ENCODE measurements around the gene CD2AP. TPM values are rescaled to one million over a fixed set of nuclear protein-coding genes. Genes with fewer than 3 reads are reported as not detected.
"Not testable (repeated sequence)": the region's sequence is repeated elsewhere in the genome, so short reads cannot be mapped to it uniquely, and the experiment has no call there.

CD2AP gene
- total RNA-seq, 1 donor from 2014 or later = 23.6 TPM

DNA sequence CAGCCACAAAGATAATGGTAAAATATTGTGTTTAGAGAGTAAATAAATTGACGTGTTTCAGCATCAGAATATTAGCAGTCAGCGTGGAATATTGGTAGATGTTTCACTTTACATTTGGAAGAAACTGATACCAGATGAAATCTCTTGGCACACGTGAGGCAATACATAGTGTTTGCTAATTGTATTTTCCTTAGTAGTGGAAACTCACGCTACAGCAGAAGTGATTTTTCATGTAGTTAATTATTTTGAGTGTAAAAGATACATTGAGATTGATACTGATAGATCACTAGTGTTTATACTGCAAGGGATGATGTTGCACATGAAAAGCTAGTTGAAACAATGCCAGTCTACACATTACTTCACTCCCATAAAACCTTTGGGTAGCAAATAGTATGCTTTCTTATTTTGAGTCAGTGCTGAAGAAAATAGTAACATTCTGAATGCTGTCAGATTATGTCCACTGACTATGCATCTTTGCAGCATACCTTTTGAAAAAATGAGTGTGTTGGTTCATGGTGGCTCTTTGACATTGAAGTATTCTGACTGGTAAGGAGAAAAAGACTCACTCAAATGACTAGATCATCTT lies 59.3 kb downstream of the CD2AP start:
- H3K9me3 ChIP-seq = no peaks in the 10 kb centered on the region
- peaks cover 0 to 11% of the 10 kb centered on the region in 2 donors for H3K36me3 ChIP-seq
- no peak overlapping the region for H3K27ac ChIP-seq
- H3K27me3 ChIP-seq = no peaks in the 10 kb centered on the region
- H3K4me3 ChIP-seq = no peak overlapping the region
- intact Hi-C loops (cut with DNase I) = no loop called here
- H3K4me1 ChIP-seq = peaks cover 9% of the 10 kb centered on the region
- TF ChIP-seq POLR2AphosphoS5 (IDR thresholded peaks at IDR 0.05; ENCODE audit: insufficient read depth in 1 of 2, low read depth in 1 of 2) (no peak), POLR2A (IDR thresholded peaks at IDR 0.05) (no peak)
- TF ChIP-seq, protein P1, sequence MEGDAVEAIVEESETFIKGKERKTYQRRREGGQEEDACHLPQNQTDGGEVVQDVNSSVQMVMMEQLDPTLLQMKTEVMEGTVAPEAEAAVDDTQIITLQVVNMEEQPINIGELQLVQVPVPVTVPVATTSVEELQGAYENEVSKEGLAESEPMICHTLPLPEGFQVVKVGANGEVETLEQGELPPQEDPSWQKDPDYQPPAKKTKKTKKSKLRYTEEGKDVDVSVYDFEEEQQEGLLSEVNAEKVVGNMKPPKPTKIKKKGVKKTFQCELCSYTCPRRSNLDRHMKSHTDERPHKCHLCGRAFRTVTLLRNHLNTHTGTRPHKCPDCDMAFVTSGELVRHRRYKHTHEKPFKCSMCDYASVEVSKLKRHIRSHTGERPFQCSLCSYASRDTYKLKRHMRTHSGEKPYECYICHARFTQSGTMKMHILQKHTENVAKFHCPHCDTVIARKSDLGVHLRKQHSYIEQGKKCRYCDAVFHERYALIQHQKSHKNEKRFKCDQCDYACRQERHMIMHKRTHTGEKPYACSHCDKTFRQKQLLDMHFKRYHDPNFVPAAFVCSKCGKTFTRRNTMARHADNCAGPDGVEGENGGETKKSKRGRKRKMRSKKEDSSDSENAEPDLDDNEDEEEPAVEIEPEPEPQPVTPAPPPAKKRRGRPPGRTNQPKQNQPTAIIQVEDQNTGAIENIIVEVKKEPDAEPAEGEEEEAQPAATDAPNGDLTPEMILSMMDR (IDR thresholded peaks at IDR 0.05) = no peak
- no peak for DNase-seq (ENCODE audit: extremely low spot score in 2 of 2)

DNA sequence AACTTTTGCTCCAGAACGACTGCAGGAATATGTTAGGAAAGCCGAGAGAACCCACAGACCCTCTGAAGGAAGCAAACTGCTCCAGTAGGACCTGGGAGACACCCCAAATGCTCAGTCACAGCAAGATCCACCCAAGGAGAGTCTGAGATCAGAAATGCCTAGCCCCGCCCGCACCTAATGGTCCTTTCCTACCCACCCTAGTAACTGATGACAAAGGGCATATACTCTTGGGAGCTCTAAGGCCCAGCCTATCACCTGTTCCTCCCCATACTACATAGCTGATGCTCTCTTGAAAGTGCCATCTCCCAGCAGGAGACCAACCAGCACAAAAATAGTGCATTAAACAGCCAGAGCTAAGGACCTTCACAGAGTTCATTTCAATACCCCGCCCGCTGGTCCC lies 67.6 kb downstream of the CD2AP start:
- H3K27ac ChIP-seq = no peak overlapping the region
- H3K4me1 ChIP-seq = no peaks in the 10 kb centered on the region
- H3K27me3 ChIP-seq = no peaks in the 10 kb centered on the region
- H3K9me3 ChIP-seq = no peaks in the 10 kb centered on the region
- peaks cover 0 to 22% of the 10 kb centered on the region in 2 donors for H3K36me3 ChIP-seq
- TF ChIP-seq POLR2A (IDR thresholded peaks at IDR 0.05) (no peak), POLR2AphosphoS5 (IDR thresholded peaks at IDR 0.05; ENCODE audit: insufficient read depth in 1 of 2, low read depth in 1 of 2) (no peak)
- TF ChIP-seq, protein P1 (IDR thresholded peaks at IDR 0.05) = no peak
- no peak for DNase-seq (ENCODE audit: extremely low spot score in 2 of 2)
- H3K4me3 ChIP-seq = no peak overlapping the region
- intact Hi-C loops (cut with DNase I) = no loop called here

DNA sequence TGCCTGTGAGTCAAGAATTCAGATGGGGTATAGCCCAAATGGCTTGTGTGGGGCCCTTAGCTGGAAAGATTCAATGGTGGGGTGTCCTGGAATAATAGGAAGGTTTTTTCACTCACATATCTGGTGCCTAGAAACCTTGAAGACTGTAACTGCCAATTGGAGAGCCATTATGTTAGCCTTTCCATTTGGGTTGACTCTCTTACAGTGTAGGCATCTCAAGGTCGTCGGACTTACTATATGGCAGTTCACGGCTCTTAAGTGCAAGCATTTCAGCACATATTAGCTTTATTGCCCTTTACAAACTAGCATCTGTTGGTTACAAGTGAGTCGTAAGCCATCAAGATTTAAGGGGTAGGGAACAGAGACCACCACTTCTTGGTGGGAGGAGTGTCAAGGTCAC lies 74.1 kb downstream of the CD2AP start:
- Histone ChIP-seq H3K27me3 (no peaks in the 10 kb centered on the region), H3K9me3 (no peaks in the 10 kb centered on the region), H3K4me1 (no peaks in the 10 kb centered on the region), H3K4me3 (no peak overlapping the region), H3K27ac (no peak overlapping the region), H3K36me3 (peaks cover 0 to 15% of the 10 kb centered on the region in 2 donors)
- intact Hi-C loops (cut with DNase I) = no loop called here
- TF ChIP-seq, protein P1 (IDR thresholded peaks at IDR 0.05) = no peak
- no peak for TF ChIP-seq POLR2A (IDR thresholded peaks at IDR 0.05)
- no peak for DNase-seq (ENCODE audit: extremely low spot score in 2 of 2)

- no peak for DNase-seq (ENCODE audit: extremely low spot score in 2 of 2)
- no peak overlapping the region for H3K4me3 ChIP-seq
- H3K9me3 ChIP-seq = no peaks in the 10 kb centered on the region
- intact Hi-C loops (cut with DNase I) = no loop called here
- peaks cover 0 to 8% of the 10 kb centered on the region in 2 donors for H3K36me3 ChIP-seq
- no peak for TF ChIP-seq POLR2A (IDR thresholded peaks at IDR 0.05)
- TF ChIP-seq, protein P1 (IDR thresholded peaks at IDR 0.05) = no peak
- no peak for TF ChIP-seq POLR2AphosphoS5 (IDR thresholded peaks at IDR 0.05; ENCODE audit: insufficient read depth in 1 of 2, low read depth in 1 of 2)
- no peaks in the 10 kb centered on the region for H3K4me1 ChIP-seq
- no peak overlapping the region for H3K27ac ChIP-seq
- H3K27me3 ChIP-seq = no peaks in the 10 kb centered on the region
Observed at GRCh38 chr6:47552319-47552718, 74.7 kb downstream of the CD2AP start.

GRCh38 chr6:47553243-47553642 lies 75.7 kb downstream of the CD2AP start:
- H3K36me3 ChIP-seq; H3K4me3 ChIP-seq; DNase-seq (ENCODE audit: extremely low spot score in 2 of 2); H3K27ac ChIP-seq; H3K27me3 ChIP-seq; H3K4me1 ChIP-seq; H3K9me3 ChIP-seq; intact Hi-C loops (cut with DNase I): not testable (repeated sequence)

DNA sequence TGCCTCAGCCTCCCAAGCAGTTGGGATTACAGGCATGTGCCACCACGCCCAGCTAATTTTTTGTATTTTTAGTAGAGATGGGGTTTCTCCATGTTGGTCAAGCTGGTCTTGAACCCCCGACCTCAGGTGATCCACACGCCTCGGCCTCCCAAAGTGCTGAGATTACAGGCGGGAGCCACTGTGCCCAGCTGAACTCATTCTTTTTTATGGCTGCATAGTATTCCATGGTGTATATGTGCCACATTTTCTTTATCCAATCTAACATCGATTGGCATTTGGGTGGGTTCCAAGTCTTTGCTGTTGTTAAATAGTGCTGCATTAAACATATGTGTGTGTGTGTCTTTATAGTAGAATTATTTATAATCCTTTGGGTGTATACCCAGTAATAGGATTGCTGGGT lies 78.9 kb downstream of the CD2AP start:
- H3K4me1 ChIP-seq; DNase-seq (ENCODE audit: extremely low spot score in 2 of 2); H3K36me3 ChIP-seq; H3K27me3 ChIP-seq; H3K27ac ChIP-seq; H3K4me3 ChIP-seq; H3K9me3 ChIP-seq; intact Hi-C loops (cut with DNase I): not testable (repeated sequence)

Measured in vagina (tissue), 2 donors.